Immature natural killer cell (primary cell): ENCODE results near the gene DNAH2. TPM values are rescaled to one million over a fixed set of nuclear protein-coding genes. Genes with fewer than 3 reads are reported as not detected.

Source experiments
- DNase-seq, 3 donors: peaks; one replicate each; pipeline ENCODE4 v3.0.0; 2022; ENCODE audit warnings: mixed read lengths in 1 of 3
- H3K27ac Mint-ChIP-seq, 6 donors: one replicate each; pipeline ENCODE4 v1.8.0; 2020; ENCODE audit warnings: mixed read lengths in 6 of 6, mild to moderate bottlenecking in 5 of 6, inconsistent platforms in 4 of 6, moderate library complexity in 3 of 6
- H3K27me3 Mint-ChIP-seq, 3 donors: one replicate each; pipeline ENCODE4 v1.8.0; 2020 to 2021; ENCODE audit warnings: low read depth in 3 of 3, mild to moderate bottlenecking in 3 of 3, mixed read lengths in 3 of 3, moderate library complexity in 3 of 3, inconsistent platforms in 1 of 3
- H3K36me3 Mint-ChIP-seq, 3 donors: one replicate each; pipeline ENCODE4 v1.8.0; 2020; ENCODE audit warnings: mixed read lengths in 3 of 3, inconsistent platforms in 2 of 3, mild to moderate bottlenecking in 2 of 3
- H3K4me1 Mint-ChIP-seq, 2 donors: one replicate each; pipeline ENCODE4 v1.8.0; 2020; ENCODE audit warnings: inconsistent platforms in 2 of 2, mild to moderate bottlenecking in 2 of 2, mixed read lengths in 2 of 2, moderate library complexity in 1 of 2
- H3K4me3 Mint-ChIP-seq, 5 donors: one replicate each; pipeline ENCODE4 v1.8.0; 2020; ENCODE audit warnings: mild to moderate bottlenecking in 5 of 5, mixed read lengths in 5 of 5, inconsistent platforms in 3 of 5, moderate library complexity in 3 of 5
- H3K9me3 Mint-ChIP-seq, 6 donors: one replicate each; pipeline ENCODE4 v1.8.0; 2020; ENCODE audit warnings: mild to moderate bottlenecking in 6 of 6, mixed read lengths in 6 of 6, inconsistent platforms in 4 of 6, moderate library complexity in 3 of 6
- polyA plus RNA-seq, 3 donors: library from polyadenylated mRNA; unstranded; fragments of 300-500 nt; fragmentation: Illumina TruSeq; gene quantifications; one replicate each; pipeline ENCODE4 v1.2.3, GENCODE V29; 2021

Gene DNAH2
- polyA plus RNA-seq, 3 donors from 2014 or later: 0.26 TPM; not detected in 2

GRCh38 chr17:7719661-7720060 is 2.1 kb downstream of the DNAH2 start:
- DNase-seq: no peak
- Mint-ChIP-seq H3K27ac (no peak overlapping the region), H3K27me3 (peaks cover 18 to 30% (median 26%) of the 10 kb centered on the region in 3 donors), H3K4me1 (peaks cover 7 to 8% of the 10 kb centered on the region in 2 donors), H3K9me3 (no peaks in the 10 kb centered on the region), H3K4me3 (no peak overlapping the region), H3K36me3 (no peaks in the 10 kb centered on the region)

GRCh38 chr17:7720125-7720524 is 2.6 kb downstream of the DNAH2 start:
- H3K27me3 Mint-ChIP-seq: peaks cover 17 to 30% (median 26%) of the 10 kb centered on the region in 3 donors
- no peak for DNase-seq
- peaks cover 7 to 8% of the 10 kb centered on the region in 2 donors for H3K4me1 Mint-ChIP-seq
- no peaks in the 10 kb centered on the region for H3K9me3 Mint-ChIP-seq
- H3K27ac Mint-ChIP-seq: no peak overlapping the region
- no peaks in the 10 kb centered on the region for H3K36me3 Mint-ChIP-seq
- H3K4me3 Mint-ChIP-seq: peak overlapping the region in 1 of 5 donors; percentile 27

GRCh38 chr17:7721612-7722011 is 4.1 kb downstream of the DNAH2 start:
- no peak for DNase-seq
- Mint-ChIP-seq H3K4me1 (peaks cover 6 to 8% of the 10 kb centered on the region in 2 donors), H3K27me3 (peaks cover 11 to 24% (median 19%) of the 10 kb centered on the region in 3 donors), H3K36me3 (no peaks in the 10 kb centered on the region), H3K9me3 (no peaks in the 10 kb centered on the region), H3K4me3 (no peak overlapping the region), H3K27ac (no peak overlapping the region)

GRCh38 chr17:7727886-7728285 is 10.3 kb downstream of the DNAH2 start:
- Mint-ChIP-seq H3K4me3 (no peak overlapping the region), H3K36me3 (no peaks in the 10 kb centered on the region), H3K9me3 (no peaks in the 10 kb centered on the region), H3K27me3 (peaks cover 0 to 7% (median 6%) of the 10 kb centered on the region in 3 donors), H3K4me1 (no peaks in the 10 kb centered on the region), H3K27ac (no peak overlapping the region)
- no peak for DNase-seq

GRCh38 chr17:7729816-7730215 is 12.3 kb downstream of the DNAH2 start:
- no peak overlapping the region for H3K27ac Mint-ChIP-seq
- H3K27me3 Mint-ChIP-seq: peaks cover 0 to 6% (median 5%) of the 10 kb centered on the region in 3 donors
- no peak overlapping the region for H3K4me3 Mint-ChIP-seq
- no peaks in the 10 kb centered on the region for H3K9me3 Mint-ChIP-seq
- DNase-seq: no peak
- no peaks in the 10 kb centered on the region for H3K36me3 Mint-ChIP-seq
- no peaks in the 10 kb centered on the region for H3K4me1 Mint-ChIP-seq

GRCh38 chr17:7732981-7733539 is 15.5 kb downstream of the DNAH2 start:
- Mint-ChIP-seq H3K4me1 (no peaks in the 10 kb centered on the region), H3K27me3 (peaks cover 4 to 11% (median 7%) of the 10 kb centered on the region in 3 donors), H3K36me3 (no peaks in the 10 kb centered on the region), H3K4me3 (no peak overlapping the region), H3K27ac (no peak overlapping the region), H3K9me3 (no peaks in the 10 kb centered on the region)
- DNase-seq: no peak

GRCh38 chr17:7737601-7738000 is 20.1 kb downstream of the DNAH2 start:
- H3K4me1 Mint-ChIP-seq: no peaks in the 10 kb centered on the region

GRCh38 chr17:7739746-7740145 is 22.2 kb downstream of the DNAH2 start:
- no peak overlapping the region for H3K27ac Mint-ChIP-seq
- no peak for DNase-seq
- H3K27me3 Mint-ChIP-seq: peaks cover 4 to 9% (median 8%) of the 10 kb centered on the region in 3 donors
- peaks cover 0 to 1% (median 0%) of the 10 kb centered on the region in 6 donors for H3K9me3 Mint-ChIP-seq
- H3K4me1 Mint-ChIP-seq: no peaks in the 10 kb centered on the region
- H3K4me3 Mint-ChIP-seq: no peak overlapping the region
- H3K36me3 Mint-ChIP-seq: no peaks in the 10 kb centered on the region

More at GRCh38 chr17:7737601-7738000, 20.1 kb downstream of the DNAH2 start:
- no peak for DNase-seq
- Mint-ChIP-seq H3K4me3 (no peak overlapping the region), H3K27ac (no peak overlapping the region), H3K27me3 (peaks cover 8 to 9% (median 9%) of the 10 kb centered on the region in 3 donors), H3K9me3 (no peaks in the 10 kb centered on the region), H3K36me3 (no peaks in the 10 kb centered on the region)

GRCh38 chr17:7740481-7741001 is 23.0 kb downstream of the DNAH2 start:
- DNase-seq: no peak
- peaks cover 4 to 9% (median 8%) of the 10 kb centered on the region in 3 donors for H3K27me3 Mint-ChIP-seq
- H3K27ac Mint-ChIP-seq: peak overlapping the region in 2 of 6 donors; percentile 17 to 28

GRCh38 chr17:7742729-7743128 is 25.2 kb downstream of the DNAH2 start:
- Mint-ChIP-seq H3K36me3 (no peaks in the 10 kb centered on the region), H3K4me1 (no peaks in the 10 kb centered on the region), H3K27ac (no peak overlapping the region), H3K27me3 (peaks cover 2 to 4% (median 3%) of the 10 kb centered on the region in 3 donors), H3K4me3 (no peak overlapping the region), H3K9me3 (peaks cover 0 to 1% (median 0%) of the 10 kb centered on the region in 6 donors)
- DNase-seq: no peak

More at GRCh38 chr17:7740481-7741001, 23.0 kb downstream of the DNAH2 start:
- Mint-ChIP-seq H3K4me3 (peak overlapping the region in 1 of 5 donors; percentile 6), H3K4me1 (no peaks in the 10 kb centered on the region), H3K36me3 (no peaks in the 10 kb centered on the region), H3K9me3 (peaks cover 0 to 1% (median 0%) of the 10 kb centered on the region in 6 donors)

GRCh38 chr17:7744416-7744815 is 26.9 kb downstream of the DNAH2 start:
- Mint-ChIP-seq H3K27me3 (peaks cover 2 to 6% (median 2%) of the 10 kb centered on the region in 3 donors), H3K4me3 (no peak overlapping the region), H3K36me3 (no peaks in the 10 kb centered on the region), H3K27ac (no peak overlapping the region), H3K4me1 (no peaks in the 10 kb centered on the region), H3K9me3 (peaks cover 0 to 1% (median 0%) of the 10 kb centered on the region in 6 donors)
- DNase-seq: no peak

GRCh38 chr17:7745748-7746470 is 28.4 kb downstream of the DNAH2 start:
- H3K27ac Mint-ChIP-seq: no peak overlapping the region
- no peak overlapping the region for H3K4me3 Mint-ChIP-seq
- no peaks in the 10 kb centered on the region for H3K36me3 Mint-ChIP-seq
- H3K4me1 Mint-ChIP-seq: no peaks in the 10 kb centered on the region
- peaks cover 0 to 1% (median 0%) of the 10 kb centered on the region in 6 donors for H3K9me3 Mint-ChIP-seq
- no peak for DNase-seq
- H3K27me3 Mint-ChIP-seq: peaks cover 2 to 3% (median 2%) of the 10 kb centered on the region in 3 donors

GRCh38 chr17:7747635-7748071 is 30.1 kb downstream of the DNAH2 start:
- no peaks in the 10 kb centered on the region for H3K36me3 Mint-ChIP-seq
- no peak overlapping the region for H3K4me3 Mint-ChIP-seq
- no peak overlapping the region for H3K27ac Mint-ChIP-seq
- peaks cover 0 to 1% (median 0%) of the 10 kb centered on the region in 6 donors for H3K9me3 Mint-ChIP-seq
- H3K4me1 Mint-ChIP-seq: no peaks in the 10 kb centered on the region
- peaks cover 0 to 2% (median 2%) of the 10 kb centered on the region in 3 donors for H3K27me3 Mint-ChIP-seq
- DNase-seq: no peak
